NCI-H524 treated with DMSO at 0.1 percent for 48 hours (cell line): ENCODE measurements around the gene THPO.

Source experiments
- DNase-seq: peaks from one replicate; lab custom pipeline; 2025; lab: John Stamatoyannopoulos, UW

The THPO gene

GRCh38 chr3:184377882-184378445, at the start of gene THPO:
THPO (minus strand) TSS chr3:184378207; CDS start chr3:184376259, 1,948 bp downstream.
- DNase-seq = peak; percentile 40

- no peak for DNase-seq
Observed at GRCh38 chr3:184426691-184427141, 48.7 kb upstream of the THPO start.

- no peak for DNase-seq
Observed at GRCh38 chr3:184423561-184423960, 45.6 kb upstream of the THPO start.

GRCh38 chr3:184419171-184419570, 41.2 kb upstream of the THPO start:
- no peak for DNase-seq

DNA sequence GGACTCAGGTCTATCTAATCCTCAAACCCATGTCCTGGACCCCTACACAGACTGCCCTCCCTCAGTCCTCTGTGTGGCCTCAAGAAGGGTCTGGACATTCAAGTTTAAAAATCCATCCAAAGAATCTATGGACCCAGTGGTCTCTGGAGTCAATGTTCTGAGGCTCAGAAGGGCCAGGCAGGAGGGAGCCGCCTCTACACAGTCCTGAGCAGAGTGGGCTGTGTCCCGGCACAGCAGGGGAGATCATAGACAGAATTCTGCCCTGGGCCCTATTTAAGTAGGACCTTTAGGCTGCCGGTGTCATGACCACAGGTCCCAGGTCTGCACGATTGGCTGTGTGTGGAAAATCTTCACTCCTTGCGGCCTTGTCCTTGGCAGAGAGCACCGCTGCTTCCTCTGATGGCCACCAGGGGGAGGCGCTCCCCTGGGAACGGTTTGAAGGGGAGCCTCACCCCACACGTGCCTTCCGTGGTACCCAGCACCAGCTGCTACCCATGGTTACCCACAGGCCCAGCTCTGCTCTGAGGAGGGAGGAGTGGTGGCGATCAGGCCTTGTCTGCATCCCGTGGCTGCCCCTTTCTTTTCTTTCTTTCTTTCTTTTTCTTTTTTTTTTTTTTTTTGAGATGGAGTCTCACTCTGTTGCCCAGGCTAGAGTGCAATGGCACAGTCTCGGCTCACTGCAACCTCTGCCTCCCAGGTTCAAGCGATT, 39.8 kb upstream of the THPO start:
- DNase-seq = peak; percentile 13

- no peak for DNase-seq
Observed at GRCh38 chr3:184415203-184415490, 37.1 kb upstream of the THPO start.

DNA sequence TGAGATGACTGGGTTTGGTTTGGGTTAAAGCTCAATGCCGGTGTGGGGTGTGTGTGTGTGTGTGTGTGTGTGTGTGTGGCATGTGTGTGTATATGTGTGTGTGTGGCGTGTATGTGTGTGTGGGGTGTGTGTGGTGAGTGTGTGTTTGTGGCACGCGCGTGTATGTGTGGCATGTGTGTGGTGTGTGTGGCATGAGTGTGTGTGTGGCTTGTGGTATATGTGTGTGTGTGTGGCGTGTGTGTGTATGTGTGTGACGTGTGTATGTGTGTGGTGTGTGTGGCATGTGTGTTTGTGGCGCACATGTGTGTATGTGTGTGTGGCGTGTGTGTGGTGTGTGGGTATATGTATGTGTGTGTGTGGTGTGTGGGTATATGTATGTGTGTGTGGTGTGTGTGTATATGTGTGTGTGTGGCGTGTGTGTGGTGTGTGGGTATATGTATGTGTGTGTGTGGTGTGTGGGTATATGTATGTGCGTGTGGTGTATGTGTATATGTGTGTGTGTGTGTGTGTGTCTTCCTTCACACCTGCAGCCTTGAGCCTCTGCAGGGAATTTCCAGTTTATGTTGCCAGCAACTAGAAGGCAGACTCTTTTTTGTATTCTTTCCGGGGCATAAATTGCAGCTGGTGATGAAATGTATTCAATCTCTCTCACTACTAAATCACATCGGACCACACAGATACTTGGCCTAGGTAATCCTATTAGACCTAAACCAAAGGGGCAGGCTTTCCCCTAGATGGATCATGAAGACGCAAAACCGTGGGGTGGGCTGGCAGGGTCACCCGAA, 36.6 kb upstream of the THPO start:
- DNase-seq = no peak

DNA sequence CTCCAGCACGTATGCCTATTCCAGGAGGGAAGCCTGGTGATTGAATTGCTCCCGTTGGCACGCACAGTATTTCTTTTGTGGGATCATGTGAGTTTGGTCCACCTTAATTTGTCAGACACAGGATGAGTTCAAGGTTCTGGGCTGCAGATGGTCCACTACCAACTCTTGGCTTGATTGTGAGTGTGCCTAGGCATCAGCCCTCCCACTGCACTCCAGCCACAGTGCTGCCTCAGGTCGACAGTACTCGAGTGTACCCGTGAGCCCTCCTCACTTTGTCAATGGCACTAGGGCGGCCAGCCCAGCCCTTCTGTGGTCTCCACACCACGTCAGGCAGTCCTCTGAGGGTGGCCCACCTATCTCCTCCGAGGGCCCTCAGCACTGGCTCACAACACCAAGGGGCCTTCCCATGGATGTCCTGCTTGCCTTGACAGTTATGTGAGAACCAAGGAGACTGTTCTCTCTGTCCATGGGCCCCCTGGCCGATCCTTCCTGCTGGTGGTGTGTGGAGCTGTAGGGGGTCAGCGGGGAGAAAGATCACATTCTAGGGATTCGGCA, 32.0 kb upstream of the THPO start:
- DNase-seq = no peak

GRCh38 chr3:184409331-184409926, 31.4 kb upstream of the THPO start:
- DNase-seq = no peak

- DNase-seq = no peak
Observed at GRCh38 chr3:184405075-184406030, 27.3 kb upstream of the THPO start.

DNA sequence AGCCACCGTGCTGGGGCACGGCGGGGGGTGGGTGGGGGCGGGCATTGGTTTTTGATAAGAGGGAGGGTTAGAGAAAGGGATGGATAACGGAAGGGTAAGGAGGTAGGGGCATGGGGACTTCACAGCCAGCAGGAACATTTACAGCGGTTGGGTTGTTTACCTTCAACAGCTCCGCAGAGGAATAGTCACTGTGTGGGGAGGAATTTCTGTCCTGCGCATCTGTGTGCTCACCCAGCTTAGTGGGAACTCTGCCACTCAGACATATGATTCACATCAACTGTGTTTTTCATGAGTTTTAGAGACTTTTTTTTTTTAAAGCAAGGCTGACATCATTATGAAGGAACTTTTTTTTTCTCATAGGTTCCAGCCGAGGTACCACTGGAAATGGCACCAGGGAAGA, 21.4 kb upstream of the THPO start:
- DNase-seq = no peak

DNA sequence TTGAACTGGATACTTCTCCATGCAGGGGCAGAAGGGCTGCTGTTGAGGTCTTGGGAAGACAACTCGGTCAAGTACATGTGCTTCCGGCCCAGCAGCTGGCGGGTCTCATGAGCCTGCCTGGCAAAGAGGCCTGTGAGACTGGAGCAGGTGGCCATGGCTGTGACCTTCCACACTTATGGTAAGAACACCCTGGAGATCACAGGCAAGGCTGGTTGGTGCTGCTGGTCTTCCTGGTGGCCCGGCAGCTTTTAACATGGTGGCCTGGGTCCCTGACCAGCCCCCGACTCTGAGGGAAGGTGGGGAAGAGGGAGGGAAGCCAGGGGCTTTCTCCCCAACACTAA, 17.3 kb upstream of the THPO start:
- DNase-seq = peak; percentile 70

GRCh38 chr3:184391266-184391665, 13.3 kb upstream of the THPO start:
- DNase-seq = no peak

- no peak for DNase-seq
Observed at GRCh38 chr3:184389935-184390528, 12.0 kb upstream of the THPO start.

DNA sequence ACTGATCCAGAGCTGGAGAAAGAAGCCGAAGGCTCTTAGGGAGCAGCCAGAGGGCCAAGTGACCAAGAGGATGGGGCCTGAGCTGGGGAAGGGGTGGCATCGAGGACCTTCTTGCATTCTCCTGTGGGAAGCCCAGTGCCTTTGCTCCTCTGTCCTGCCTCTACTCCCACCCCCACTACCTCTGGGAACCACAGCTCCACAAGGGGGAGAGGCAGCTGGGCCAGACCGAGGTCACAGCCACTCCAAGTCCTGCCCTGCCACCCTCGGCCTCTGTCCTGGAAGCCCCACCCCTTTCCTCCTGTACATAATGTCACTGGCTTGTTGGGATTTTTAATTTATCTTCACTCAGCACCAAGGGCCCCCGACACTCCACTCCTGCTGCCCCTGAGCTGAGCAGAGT, 11.4 kb upstream of the THPO start:
- DNase-seq = no peak

GRCh38 chr3:184388936-184389230, 10.9 kb upstream of the THPO start:
- no peak for DNase-seq

- DNase-seq = no peak
Observed at GRCh38 chr3:184388164-184388935, 10.3 kb upstream of the THPO start.

DNA sequence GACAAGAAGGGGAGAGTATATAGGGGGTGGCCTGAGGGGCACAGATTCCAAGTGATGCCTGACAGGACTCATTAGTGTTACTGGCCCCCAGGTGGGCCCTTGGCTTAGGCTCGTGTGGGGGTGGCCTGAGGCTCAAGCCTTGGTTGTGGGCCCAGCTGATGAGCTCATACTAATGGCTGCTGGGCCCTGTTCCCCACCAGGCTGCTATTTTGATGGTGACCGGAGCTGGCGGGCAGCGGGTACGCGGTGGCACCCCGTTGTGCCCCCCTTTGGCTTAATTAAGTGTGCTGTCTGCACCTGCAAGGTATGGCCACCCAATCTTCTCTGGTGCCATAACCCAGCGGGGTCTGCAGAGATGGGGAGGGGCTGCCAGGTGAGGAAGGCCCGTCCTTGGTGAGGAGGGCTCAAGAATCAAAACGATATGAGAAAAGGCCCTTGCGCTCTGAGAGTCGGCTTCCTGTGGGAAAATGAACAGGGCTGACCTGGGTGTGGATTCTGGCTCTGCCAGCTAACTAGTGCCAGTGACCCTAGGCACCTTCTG, 9.2 kb upstream of the THPO start:
- no peak for DNase-seq

GRCh38 chr3:184386047-184386806, 8.2 kb upstream of the THPO start:
- DNase-seq = no peak
